Activated T-helper 1 cell treated with anti-CD3 and anti-CD28 coated beads, Interleukin-2, amount 50 U/mL, for 16 hours (primary cell): Measurements from ENCODE around the gene IMMP2L.

Experiments
- DNase-seq, 2 donors: peaks; one replicate each; pipeline ENCODE4 v3.0.0-alpha.2; 2020; ENCODE audit warnings: low read depth in 1 of 2, low spot score in 1 of 2

IMMP2L gene

DNA sequence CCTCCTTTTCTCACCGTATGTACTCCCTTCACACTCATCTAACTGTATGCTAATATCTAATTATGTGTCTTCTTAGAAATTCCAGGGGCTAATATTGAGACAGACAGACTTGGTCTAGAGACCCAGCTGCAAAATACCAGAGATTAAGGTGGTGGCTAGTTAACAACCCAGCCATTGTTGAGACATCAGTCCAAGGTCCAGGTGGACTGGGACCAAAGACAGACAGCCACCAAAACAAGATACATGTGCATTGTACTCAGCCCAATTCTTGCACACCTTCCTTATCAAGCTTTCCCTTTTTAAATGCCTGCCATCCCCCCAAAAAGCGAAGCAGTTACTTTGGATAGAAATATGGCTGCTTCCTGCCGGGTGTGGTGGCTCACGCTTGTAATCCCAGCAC lies 514.7 kb downstream of the IMMP2L start:
- no peak for DNase-seq

DNA sequence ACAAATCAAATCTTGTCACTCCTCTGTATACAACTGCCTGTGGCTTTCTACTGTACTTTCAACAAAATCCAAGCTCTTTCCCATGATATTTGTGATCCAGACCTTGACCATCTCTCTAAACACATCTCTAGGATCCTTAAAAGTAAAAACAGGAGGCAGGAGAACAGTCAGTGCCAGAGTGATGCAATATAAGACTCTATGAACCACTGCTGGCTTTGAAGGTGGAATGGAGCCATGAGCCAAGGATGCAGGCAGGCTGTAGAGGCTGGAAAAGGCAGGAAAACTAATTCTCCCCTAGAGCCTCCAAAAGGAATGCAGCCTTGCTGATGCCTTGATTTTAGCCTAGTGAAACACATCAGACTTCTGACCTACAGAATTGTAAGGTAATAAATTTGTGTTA lies 516.8 kb downstream of the IMMP2L start:
- no peak for DNase-seq

GRCh38 chr7:111043561-111043960 lies 518.7 kb downstream of the IMMP2L start:
- no peak for DNase-seq

- no peak for DNase-seq
Observed at GRCh38 chr7:111042842-111043241, 519.5 kb downstream of the IMMP2L start.

DNA sequence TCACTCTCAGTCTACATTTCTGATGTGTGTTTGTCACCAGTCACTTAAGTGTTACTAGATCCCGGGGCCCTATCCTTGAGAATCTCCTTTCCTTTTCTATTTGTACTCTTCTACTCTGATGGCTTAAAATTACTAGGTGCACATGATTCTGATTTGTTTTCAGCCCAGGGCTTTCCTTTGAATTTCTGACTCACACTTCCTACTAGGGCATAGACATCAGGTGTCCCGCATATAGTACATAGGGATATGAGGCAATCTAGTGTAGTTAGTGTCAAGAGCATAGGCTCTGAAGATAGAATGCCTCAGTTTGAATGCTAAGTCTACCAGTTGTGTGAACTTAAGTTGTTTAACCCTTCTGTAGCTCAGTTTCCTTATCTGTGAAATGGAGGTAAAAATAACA lies 520.7 kb downstream of the IMMP2L start:
- DNase-seq = no peak

DNA sequence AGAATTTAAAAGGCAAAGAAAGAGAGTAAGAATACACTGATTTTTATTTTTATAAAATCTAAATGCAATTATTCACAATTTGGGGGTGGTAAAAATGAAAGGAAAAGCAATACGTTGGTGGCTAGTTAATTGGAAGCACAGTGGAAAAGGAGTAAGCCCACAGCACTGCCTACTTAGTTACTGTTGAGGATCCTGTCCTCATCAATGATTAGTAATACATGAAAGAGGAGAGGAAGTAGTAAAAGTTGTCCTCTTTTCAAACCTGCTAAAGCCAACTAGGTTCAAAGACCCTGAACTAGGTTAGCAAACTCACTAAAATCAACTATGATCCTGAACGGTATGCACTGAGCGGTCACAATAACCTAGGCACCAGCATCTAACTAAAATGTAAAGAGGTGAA lies 524.1 kb downstream of the IMMP2L start:
- DNase-seq = no peak

DNA sequence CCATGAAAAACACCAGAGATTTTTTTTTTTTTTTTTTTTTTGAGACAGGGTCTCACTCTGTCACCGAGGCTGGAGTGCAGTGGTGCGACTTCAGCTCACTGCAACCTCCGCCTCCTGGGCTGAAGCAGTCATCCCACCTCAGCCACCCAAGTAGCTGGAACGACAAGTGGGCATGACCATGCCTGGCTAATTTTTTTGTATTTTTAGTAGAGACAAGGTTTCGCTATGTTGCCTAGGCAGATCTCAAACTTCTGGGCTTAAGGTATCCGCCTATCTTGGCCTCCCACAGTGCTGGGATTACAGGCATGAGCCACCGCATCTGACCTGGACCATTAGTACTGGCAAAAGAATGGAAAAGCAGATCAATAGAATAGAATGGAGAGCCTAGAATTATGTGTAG lies 530.4 kb downstream of the IMMP2L start:
- no peak for DNase-seq

- DNase-seq = no peak
Observed at GRCh38 chr7:111030336-111030735, 532.0 kb downstream of the IMMP2L start.

DNA sequence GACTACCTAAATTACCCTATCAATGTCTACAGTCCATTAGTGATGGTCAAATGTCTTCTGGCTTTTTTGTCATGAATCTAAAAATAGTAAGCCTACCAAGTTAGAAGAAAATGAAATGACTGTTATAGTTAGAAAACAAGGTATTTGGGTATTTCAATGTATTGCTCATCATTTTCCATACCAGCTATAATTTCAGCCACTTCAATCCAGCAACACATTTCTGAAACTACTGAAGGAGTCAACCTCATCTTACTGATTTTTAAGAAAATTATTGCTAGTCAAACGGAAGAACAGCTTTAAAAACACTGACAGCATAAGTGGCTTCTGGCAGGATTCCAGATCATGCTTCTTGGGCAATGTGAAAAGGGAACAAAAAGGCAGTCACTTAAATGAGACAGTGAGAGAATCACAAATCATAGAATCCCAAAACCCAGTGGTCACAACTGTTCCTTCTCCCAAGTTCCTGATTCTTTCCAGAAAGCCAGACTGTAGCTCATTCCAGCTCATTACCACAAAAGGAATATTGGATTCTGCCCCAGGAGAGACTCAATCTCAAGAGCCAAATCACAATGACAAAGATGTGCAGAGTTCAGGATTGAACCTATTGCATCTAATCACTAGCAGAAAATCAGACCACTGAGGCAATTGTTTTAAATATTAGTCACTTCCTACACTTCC lies 532.6 kb downstream of the IMMP2L start:
- DNase-seq = no peak

GRCh38 chr7:111029141-111029572 lies 533.1 kb downstream of the IMMP2L start:
- no peak for DNase-seq

GRCh38 chr7:111027396-111027795 lies 534.9 kb downstream of the IMMP2L start:
- DNase-seq = no peak

- no peak for DNase-seq
Observed at GRCh38 chr7:111026806-111027205, 535.5 kb downstream of the IMMP2L start.

DNA sequence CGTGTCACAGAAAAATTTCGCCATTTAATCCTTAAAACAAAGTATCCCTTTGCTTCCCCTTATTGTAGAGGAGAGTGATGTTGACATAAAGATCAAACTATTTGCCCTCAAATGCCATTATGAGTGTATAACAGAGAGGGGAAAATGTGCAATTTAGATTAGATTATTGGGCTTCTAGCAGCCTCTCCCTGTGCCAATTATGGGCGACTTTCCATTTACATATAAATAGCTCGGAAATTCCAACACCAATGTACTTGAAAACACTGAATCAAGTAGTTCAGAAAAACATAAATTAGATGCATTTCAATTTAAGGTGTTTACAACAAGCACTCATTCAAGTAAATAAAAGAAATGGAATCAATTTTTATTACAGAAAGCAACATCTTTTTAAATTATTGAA lies 535.9 kb downstream of the IMMP2L start:
- DNase-seq = no peak

GRCh38 chr7:111025006-111025405 lies 537.3 kb downstream of the IMMP2L start:
- no peak for DNase-seq

DNA sequence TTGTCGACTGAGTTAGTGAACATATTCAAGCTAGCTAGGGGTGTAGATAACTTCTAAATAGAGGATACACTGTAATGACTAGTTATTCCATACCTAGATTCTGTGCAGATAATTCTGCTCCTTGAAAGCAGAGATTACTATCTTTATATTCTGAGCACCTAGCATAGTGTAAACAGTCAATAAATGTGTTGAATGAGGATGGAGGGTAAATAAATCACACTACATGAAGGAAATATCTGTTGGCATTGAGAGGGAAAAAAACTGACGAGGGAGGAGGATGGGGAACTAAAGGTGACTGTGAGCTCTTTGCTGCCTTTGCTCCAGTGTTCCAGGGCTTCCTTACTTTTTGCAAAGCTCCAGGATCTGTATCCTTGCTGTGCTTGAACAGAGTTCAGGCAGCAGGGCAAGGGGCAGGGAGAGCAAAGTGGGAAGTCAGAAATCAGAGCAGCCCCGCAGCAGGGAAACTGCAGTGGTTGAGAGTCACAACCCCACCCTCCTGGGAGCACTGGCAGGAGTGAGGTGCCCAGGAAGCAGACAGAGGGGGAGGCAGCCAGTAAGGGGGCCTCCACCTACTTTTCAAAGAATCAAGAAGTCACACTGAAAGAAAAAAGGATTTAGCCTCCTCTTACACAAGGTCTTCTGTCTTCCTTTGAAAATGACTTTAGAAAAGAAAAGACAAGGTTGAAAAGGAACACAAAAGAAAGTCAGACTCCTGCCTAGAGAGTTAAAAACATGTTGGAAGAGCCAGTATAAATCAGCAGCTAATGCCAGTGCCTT lies 543.1 kb downstream of the IMMP2L start:
- DNase-seq = no peak

DNA sequence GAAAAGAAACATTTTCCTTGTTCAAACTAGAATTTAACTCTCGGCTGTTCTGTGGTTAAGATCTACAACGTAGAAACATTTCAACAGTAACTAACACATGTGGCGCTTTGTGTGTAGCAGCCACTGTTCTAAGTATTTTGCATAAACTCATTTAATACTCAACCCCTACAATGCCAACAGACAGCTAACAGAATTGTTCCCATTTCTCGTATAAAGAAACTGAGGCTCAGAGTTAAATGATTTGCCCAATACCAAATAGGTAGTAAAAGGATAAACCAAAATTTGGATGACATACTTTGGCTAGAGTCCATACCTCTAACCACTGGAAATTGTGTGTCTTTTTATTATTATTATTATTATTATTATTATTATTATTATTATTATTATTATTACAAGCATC lies 543.8 kb downstream of the IMMP2L start:
- no peak for DNase-seq

GRCh38 chr7:111014079-111014478 lies 548.2 kb downstream of the IMMP2L start:
- no peak for DNase-seq

DNA sequence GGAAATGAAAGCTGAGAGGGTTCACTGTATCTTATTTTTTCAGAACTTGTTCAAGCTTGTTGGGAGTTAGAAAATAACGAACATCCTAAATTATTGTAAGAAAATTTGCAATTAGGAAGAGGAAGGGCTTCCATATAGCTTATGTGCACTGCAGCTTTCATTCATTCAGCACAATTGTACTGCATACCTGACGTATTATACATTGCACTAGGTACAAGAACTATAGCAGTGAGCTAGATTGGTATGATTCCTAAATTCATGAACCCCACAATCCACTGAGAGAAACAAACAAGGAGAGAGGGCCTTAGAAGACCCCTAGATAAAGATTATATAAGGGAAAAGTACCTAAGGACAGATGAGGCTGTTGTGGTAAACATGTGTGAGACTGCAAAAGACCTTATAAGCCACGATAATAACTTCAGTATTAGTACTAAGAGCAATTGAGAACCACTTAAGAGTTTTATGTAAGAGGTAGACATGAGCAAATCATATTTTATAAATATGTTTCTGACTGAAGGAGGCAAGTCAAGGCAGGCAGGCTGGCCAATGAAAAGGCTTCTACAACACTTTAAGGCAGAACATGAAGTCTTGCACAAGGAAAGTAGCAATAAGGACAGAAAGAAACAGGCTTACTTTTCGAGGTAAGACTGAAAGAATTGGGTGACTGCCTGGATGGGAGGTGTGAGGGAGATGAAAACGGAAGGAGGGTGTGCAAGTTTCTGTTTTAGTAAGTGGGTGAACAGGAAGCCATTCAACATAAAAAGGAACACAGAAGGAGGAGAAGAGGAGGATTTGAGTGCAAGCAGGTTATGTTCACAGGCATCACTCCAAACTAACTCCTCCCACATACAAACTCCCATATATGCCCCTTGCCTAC lies 549.3 kb downstream of the IMMP2L start:
- no peak for DNase-seq

DNA sequence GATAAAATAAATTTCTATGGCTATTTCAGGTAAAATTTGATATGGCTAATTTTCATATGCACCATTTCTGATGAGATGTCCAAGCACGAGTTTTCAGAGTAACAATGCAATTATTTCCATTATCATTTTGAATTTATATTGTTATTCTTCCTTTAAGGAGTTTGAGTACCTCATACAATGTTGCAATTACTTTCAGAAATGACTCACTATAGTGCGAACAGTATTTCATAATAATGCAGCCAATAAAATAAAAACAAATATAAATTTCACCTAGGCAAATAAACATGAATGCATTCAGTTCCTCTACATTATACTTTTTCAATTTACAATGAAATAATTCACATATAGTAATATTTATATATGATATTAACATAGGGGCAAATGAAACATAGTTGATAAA lies 550.1 kb downstream of the IMMP2L start:
- no peak for DNase-seq

- no peak for DNase-seq
Observed at GRCh38 chr7:111011520-111011919, 550.8 kb downstream of the IMMP2L start.

DNA sequence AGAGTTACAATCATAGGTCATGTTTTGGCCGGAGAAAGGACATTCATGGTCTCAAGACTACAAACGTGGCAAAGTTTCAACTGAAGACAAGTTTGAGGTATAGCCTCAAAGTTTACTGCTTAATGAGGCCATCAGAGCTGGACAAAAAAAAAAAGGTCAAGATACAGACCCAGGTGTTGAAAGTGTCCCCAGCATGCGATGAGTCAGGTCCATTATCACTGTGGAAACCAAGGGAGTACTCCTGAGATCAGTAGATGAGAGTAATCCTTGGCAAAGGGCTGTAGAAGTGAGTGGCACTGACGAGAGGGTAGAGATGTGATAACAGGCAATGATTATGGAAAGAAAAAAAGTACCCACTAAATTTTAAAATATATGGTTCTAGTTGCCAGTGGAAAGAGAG lies 551.5 kb downstream of the IMMP2L start:
- no peak for DNase-seq

DNA sequence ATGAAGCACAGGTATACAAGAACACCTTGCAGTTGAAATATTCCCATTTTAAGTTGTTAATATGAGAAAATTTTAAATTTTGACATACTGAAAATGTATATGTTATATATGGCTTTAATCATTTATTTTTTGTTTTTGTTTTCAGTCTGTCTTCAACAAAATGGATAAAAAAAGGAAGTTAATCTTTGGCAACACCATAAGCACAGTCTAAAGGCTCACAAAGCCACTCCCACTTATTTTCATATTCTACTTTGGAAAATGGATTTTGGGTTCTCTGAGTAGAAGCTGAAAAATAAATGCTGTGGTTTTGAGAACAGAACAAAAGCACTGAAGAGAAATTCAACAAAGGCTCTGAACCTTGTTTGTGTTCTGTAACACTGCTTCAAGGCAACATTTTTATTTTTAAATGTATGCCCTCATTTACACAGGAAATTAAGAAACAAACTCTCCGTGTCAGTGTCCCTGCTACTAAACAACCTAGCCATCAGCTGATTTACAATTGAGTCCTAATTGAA lies 552.7 kb downstream of the IMMP2L start:
- DNase-seq = no peak
